Mammary epithelial cell (primary cell): ENCODE results near the gene SERPINA9.
A peak's percentile ranks its signal among the peaks of the same experiment; 100 is the strongest.

Experiments
- EZH2 ChIP-seq: IDR thresholded peaks from 2 replicates; pipeline ENCODE4 v1.6.1; 2012; ENCODE audit warnings: low read length, inconsistent platforms, borderline replicate concordance
- TF ChIP-seq, protein P1 (sequence below), 2 donors: IDR thresholded peaks in 1 of 2; conservative IDR thresholded peaks in 1 of 2; 2 replicates each; pipeline ENCODE4 v1.5.1; 2011 to 2012; ENCODE audit warnings: inconsistent platforms in 2 of 2, low read length in 2 of 2, mild to moderate bottlenecking in 2 of 2, control low read depth in 1 of 2, low read depth in 1 of 2; ENCODE audit not compliant: insufficient read depth in 1 of 2; ENCODE audit errors: extremely low read depth in 1 of 2

DNA sequence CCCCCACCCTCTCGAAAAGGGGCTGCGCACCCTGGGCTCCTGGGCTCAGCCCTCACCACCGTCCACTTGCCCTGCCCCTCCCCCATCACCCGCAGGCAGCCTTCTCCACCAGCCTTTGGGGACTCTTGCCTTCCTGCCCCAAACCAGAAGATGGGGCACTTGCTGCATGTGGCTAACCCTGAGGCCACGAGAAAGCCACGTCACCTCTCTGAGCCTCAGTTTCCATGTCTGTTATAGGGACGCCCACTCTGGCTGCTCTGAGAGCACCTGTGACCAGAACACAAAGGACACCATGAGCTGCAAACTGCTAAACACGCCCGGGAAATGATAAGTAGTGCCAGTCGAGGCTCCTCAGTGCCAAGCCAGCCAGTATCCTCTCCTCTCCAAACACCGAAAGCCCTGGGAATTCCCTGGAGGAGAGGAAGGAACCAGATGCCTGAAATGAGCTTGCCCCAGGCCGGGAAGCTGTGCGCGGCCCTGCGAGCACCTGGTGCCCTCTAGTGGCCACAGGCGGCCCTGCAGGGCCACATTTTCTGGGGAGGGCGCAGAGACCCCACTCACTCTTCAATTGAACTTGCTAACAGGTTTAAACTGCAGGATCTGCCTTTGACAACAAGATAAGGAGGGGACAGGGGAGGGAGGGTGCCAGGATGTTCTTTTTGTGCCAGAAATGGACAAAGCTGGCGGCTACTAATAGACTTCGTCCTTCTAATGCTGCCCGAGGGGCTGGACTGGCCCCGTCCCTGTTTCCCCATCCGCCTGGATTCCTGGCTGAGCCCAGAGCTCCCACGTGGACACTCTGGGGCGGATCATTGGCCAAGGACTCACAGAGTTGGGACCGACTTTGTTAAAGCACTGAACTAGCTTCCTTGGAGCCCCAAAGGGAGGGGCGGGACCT, 10.2 kb upstream of the SERPINA9 start:
- TF ChIP-seq, protein P1, sequence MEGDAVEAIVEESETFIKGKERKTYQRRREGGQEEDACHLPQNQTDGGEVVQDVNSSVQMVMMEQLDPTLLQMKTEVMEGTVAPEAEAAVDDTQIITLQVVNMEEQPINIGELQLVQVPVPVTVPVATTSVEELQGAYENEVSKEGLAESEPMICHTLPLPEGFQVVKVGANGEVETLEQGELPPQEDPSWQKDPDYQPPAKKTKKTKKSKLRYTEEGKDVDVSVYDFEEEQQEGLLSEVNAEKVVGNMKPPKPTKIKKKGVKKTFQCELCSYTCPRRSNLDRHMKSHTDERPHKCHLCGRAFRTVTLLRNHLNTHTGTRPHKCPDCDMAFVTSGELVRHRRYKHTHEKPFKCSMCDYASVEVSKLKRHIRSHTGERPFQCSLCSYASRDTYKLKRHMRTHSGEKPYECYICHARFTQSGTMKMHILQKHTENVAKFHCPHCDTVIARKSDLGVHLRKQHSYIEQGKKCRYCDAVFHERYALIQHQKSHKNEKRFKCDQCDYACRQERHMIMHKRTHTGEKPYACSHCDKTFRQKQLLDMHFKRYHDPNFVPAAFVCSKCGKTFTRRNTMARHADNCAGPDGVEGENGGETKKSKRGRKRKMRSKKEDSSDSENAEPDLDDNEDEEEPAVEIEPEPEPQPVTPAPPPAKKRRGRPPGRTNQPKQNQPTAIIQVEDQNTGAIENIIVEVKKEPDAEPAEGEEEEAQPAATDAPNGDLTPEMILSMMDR (conservative IDR thresholded peaks at IDR 0.05 in 1 of 2, IDR thresholded peaks at IDR 0.05 in 1 of 2; ENCODE audit: extremely low read depth in 1 of 2, insufficient read depth in 1 of 2, low read depth in 1 of 2, low read length in 2 of 2), result peak; percentile 98 to 100
- no peak for TF ChIP-seq EZH2
